ENCODE measurements around the gene SELENOW. TPM values are rescaled to one million over a fixed set of nuclear protein-coding genes. Genes with fewer than 3 reads are reported as not detected.
"Not testable (repeated sequence)": the region's sequence is repeated elsewhere in the genome, so short reads cannot be mapped to it uniquely, and the experiment has no call there.

Gene SELENOW
- polyA plus RNA-seq, 1 donor, result 834 TPM

DNA sequence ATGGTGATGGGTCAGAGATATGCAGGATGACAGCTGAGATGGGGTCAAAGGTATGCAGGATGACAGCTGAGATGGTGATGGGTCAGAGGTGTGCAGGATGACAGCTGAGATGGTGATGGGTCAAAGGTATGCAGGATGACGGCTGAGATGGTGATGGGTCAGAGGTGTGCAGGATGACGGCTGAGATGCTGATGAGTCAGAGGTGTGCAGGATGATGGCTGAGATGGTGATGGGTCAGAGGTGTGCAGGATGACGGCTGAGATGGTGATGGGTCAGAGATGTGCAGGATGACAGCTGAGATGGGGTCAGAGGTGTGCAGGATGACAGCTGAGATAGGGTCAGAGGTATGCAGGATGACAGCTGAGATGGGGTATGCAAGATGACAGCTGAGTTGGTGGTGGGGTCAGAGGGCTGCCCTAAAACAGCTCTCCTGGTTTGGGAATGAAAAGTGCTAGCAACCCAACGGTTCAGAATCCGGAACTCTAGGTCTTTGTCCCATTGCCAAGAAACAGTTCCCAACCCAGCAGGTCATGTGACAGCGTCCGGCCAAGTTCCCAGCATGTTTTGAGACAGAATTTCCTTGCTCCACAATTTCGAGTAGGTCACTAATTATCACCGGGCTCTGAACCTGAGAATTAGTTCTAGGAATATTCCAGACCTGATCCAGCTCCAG lies 3.2 kb downstream of the SELENOW start:
- no peak for DNase-seq (ENCODE audit: low read depth)

DNA sequence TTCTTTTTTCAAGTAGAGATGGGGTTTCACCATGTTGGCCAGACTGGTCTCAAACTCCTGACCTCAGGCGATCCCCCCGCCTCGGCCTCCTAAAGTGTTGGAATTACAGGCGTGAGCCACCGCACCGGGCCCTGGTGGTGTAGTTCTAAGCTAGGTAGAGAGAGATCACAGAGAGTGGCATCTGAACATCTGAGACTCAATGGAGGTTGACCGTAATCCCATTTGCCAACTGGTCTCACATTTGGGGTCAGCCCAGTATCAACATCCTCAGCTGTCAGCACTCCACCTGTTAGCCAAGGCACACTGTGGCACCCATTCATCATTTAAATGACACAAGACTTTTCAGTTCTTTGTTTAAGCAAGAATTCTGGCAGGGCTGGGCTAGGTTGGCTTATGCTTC lies 8.1 kb downstream of the SELENOW start:
- no peak for DNase-seq (ENCODE audit: low read depth)

DNA sequence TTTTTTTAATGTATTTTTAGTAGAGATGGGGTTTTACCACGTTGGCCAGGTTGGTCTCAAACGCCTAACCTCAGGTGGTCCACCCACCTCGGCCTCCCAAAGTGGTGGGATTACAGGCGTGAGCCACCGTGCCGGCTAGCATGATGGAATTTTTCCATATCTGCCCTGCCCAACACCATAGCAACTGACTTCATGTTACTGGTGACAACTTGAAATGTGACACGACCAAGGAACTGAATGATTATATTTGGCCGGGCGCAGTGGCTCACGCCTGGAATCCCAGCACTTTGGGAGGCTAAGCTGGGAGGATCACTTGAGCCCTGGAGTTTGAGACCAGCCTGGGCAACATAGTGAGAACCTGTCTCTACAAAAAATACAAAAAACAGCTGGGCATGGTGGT lies 8.8 kb downstream of the SELENOW start:
- DNase-seq (ENCODE audit: low read depth), result not testable (repeated sequence)

DNA sequence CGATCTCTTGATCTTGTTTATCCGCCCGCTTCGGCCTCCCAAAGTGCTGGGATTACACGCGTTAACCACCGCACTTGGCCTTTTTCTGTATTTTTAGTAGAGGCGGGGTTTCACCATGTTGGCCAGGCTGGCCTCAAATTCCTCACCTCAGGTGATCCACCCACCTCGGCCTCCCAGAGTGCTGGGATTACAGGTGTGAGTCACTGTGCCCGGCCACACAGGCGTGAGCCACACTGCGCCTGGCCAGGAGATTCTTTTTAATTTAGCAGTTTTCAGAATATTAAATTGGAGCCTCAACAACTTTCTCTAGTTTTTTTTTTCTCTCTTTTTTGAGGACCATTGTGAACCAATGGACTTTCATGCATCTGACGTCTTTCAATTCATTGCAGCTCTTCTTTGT lies 11.3 kb downstream of the SELENOW start:
- not testable (repeated sequence) for DNase-seq (ENCODE audit: low read depth)

DNA sequence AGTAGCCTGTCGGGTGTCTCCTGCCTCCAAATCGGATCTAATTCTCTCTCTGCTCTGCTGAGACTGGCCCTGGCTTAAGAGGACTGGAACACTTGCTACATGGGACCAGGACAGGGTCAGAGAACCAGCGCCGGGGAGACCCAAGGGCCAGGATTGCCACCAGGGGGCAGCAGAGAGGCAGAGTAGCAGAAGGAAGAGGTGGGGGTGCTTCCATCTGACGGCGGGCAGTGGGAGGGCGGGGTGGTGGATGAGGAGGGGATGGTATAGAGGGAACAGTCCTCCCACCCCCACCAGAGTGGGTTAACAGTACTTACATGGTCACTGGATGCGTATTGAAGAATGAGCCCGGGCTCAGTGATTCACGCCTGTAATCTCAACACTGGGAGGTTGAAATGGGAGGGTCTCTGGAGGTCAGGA lies 11.9 kb downstream of the SELENOW start:
- no peak for DNase-seq (ENCODE audit: low read depth)

DNA sequence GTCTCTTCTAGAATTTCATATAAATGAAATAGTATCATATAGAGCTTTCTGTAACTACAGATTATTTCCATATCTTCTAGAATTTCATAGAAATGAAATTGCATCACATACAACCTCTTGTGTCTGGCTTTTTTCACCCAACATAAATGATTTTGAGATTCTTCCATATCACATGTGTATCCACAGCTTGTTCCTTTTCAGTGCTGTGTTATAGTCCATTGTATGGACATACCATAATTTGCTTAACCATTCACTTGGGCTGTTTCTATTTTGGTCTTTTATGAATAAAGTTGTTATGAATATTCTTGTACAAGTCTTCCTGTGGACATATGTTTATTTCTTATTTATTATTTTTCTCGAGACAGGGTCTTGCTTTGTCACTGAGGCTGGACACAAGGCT lies 14.1 kb downstream of the SELENOW start:
- no peak for DNase-seq (ENCODE audit: low read depth)

DNA sequence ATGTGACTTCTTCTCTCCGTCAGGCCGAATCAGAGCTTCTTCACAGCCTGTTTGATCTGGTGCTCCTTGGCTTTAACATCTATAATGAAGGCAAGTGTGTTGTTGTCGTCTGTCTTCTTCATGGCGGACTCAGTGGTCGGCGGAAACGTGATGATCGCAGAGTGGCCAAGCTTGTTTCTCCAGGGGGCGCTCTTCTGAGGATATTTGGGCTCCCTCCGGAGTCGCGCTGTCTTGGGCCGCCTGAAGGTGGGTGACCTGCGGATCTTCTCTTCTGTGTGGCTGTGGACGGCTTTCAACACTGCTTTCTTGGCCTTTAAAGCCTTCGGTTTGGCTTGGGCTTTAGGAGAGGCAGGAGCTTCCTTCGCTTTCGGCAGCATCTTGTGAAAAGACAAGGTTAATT lies 16.0 kb downstream of the SELENOW start:
- DNase-seq (ENCODE audit: low read depth), result no peak

DNA sequence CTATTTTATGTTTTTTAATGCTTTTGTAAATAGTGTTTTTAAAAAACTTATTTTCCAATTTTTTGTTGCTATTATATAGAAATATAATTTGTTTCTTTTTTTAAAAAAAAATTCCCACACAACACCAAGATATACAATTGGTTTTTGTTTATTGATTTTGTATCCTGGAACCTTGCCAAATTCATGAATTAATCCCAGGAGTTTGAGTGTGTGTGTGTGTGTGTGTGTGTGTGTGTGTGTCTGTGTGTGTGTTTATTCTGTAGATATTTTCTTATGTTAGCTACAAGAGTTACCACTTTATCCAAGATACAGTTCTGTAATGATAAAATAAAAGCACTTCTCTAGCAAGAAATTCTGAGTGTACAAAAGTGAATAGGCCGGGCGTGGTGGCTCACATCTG lies 18.3 kb downstream of the SELENOW start:
- DNase-seq (ENCODE audit: low read depth), result no peak

DNA sequence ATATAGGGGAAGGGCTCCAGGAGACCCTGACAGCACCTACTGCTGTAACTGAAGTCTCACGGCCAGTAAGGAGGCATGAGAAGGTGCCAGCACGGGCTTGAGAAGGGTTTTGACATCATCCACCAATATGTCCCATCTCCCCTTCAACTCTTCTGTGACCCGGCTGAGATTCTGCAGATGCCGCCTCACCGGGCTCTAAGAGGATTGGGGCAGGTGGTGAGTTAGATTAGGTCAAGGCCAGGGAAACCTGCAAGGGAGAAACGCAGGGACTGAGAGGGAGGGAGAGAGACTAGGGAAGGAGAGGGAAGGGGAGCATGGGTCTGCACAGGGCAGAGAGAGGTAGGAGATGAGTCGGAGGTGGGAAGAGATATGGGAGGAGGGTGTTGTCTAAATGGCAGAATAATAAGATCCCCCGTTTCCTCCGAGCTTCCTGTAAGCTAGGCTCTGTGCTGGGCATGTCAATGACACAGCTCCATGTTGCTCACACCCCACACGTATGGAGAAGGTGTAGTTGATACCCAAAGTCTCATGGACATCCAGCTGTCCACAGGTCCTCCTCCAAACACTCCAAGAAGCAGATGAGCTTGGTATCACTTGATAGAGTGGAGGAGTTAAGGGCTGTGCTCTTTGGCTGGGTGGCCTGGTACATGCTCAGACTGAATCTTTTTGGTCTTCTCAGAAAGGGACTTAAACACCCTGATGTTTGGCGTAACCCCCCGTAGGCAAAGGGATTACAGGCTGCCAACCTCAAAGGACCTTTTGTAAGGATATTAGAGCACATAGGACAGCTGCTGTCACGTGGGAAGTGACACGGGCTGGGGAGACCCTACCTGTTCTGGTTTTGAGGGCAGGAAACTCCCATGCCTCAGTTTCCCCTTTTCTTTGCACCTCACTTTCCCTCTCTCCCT lies 19.7 kb downstream of the SELENOW start:
- DNase-seq (ENCODE audit: low read depth), result no peak

DNA sequence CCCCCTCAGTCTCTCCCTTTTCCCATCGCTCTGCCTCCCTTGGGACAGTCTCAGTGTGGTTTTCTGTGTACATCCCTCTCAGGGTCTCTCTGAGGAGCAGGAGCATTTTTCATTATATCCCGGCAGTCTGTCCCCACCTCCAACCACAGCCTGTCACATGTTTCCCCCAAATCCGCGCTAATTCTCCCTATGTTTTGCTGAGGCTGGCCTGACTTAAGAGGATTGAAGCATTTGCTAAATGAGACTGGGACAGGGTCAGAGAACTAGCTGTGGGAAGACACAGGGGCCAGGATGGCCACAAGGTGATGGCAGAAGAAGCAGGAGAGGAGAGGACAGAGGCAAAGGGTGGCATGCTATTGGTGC lies 20.4 kb downstream of the SELENOW start:
- DNase-seq (ENCODE audit: low read depth), result no peak

DNA sequence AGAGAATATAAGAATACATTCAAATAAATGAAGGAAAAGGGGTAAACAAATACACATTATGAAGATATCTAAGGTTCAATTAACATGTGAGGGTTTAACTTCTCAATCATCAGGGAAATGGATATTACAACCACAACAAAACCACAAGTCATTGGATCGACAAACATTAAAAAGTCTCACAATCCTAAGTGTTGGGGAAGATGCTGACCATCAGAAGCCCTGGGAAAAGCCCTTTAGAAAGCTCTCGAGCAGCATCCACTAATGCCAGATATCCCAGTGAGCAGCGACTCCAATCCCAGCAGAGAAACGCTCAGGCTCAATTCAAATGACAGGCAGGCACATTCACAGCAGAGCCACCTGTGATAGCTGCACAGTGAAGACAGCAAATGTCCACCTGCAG lies 22.8 kb downstream of the SELENOW start:
- DNase-seq (ENCODE audit: low read depth), result no peak

DNA sequence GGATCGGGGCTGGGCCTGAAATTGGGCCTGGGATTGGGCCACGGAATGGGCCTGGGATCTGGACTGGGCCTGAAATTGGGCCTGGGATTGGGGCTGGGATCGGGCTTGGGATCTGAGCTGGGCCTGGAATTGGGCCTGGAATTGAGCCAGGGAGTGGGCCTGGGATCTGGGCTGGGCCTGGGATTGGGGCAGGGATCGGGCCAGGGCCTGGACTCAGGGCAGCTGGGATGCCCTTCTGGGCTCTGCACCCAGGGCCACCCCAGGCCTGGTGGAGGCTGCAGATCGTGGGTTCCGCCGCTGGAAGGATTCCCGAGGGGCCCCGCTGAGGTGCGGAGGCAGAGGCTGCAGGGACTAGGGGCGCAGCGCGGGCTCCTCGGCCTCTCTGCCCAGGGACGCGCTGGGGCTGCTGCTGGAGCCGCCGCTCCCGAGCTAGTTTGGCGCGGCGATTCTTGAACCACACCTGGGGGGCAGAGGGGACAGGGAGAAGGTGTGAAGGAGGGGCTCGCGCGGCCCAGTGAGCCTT lies 24.1 kb downstream of the SELENOW start:
- no peak for DNase-seq (ENCODE audit: low read depth)

DNA sequence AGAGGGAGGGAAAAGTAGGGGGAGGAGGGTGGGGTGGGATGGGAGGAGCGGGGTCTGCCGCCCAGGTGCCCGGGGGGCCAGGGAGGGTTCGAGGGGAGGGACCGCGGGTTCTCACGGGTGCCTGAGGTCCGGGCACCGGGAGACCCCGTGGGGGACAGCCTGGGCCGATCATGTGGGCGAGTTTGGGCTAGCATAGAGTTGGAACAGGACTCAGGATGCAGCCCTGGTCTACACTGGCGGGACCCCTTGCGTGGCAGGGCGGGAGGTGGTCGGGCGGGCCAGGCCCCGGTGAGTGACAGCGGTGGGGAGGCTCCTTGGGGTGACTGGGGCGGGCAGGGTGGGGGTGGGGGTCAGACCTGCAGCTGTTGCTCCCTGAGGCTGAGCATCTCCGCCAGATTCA lies 24.6 kb downstream of the SELENOW start:
- DNase-seq (ENCODE audit: low read depth), result not testable (repeated sequence)

DNA sequence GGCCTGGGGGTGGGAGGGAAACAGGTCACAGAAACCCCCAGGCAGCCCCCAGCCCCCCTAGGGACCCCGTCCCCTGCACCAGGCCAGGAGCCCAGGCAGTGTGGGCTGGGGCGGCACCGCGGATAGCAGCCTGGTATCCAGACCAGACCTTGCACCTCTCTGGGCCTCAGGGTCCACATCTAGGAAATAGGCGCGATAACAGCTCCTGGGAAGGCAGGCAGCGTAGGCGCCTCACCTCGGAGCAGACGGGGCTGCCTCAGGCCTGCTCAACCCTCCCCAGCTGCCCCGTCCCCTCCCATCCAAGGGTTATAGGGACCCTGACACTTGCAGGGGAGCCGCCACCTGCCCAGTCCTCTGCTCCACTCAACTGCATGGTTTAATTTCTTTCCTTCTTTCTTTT lies 25.2 kb downstream of the SELENOW start:
- DNase-seq (ENCODE audit: low read depth), result not testable (repeated sequence)

DNA sequence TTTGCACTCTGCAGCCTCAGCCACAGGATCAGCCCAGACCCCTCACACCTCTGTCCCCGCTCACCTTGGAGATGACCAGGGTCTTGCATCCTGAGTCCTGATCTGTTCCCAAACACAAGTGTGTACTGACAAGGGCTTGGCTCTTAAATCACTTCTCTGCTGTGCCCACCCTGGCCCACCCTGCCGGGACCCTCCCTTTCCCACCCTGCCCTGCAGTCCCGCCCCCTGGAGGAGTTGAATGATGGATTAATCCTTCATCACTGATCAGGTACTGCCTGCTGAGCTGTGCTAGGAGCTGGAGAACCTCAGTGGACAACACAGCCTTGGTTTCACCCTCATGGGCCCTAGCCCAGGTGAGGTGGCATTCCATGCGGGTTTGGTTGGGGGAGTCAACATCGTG lies 25.9 kb downstream of the SELENOW start, which contains the start of gene TPRX1:
TSS of gene TPRX1 (minus strand) at position 101 of the 400 bp plus-strand sequence. CDS start at position 89, 12 bp downstream.
- DNase-seq (ENCODE audit: low read depth), result not testable (repeated sequence)

DNA sequence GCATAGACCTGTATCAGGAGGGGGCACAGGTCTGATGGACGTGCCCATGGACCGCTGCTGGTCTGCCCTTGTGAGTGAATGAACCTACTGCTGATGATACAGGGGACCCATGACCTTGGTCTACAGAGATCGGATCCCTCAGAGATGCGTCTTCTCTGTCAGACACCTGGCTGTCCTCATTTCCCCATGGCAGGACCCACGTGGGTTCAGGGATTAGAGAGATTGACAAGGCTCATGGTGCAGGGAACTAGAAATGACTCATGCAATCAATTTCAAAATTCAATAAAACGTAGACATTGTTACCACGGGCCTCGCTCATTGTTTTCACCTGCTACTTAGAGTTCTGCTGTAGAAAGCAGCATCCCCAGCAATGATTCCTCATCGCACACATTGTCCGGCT lies 26.8 kb downstream of the SELENOW start:
- no peak for DNase-seq (ENCODE audit: low read depth)

DNA sequence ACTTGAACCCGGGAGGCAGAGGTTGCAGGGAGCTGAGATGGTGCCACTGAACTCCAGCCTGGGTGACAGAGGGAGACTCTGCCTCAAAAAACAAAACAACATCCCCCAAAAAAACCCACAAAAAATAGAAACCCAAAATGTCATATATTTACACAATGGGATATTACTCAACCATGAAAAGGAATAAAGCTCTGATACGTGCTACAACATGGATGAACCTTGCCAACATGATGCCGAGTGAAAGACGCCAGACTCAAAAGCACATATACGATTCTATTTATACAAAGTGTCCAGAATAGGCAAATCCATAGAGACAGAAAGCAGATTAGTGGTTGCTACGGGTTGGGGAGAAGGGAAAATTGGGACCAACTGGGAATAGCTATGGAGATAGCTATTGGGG lies 27.9 kb downstream of the SELENOW start:
- DNase-seq (ENCODE audit: low read depth), result no peak

DNA sequence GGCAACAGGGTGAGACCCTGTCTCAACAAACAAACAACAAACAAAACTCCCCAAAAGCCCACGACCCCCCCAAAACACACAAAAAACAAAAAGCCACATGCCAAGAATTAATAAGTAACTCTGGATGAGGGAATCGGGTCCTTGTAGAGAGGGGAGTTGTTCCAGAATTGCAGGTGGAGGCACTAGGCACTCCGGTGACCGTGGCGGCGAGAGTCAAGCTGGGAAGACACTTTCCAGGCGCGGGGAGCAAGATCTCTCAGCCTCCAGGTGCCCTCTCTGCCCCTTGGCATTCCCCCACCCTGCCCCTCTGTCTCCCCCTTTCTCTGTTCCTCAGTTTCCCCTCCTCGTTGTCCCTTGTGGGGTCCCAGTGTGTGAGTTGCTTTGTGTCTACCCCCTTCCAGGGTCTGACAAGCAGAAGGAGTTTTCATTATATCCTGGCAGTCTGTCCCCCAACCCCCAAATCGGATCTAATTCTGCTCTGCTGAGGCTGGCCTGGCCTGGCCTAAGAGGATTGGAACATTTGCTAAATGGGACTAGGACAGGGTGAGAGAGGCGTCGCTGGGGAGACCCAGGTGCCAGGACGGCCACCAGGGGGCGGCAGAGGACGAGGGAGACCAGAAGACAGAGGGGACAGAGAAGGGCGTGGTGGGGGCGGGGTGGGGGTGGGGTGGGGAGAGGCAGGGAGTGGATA lies 34.9 kb downstream of the SELENOW start:
- no peak for DNase-seq (ENCODE audit: low read depth)

DNA sequence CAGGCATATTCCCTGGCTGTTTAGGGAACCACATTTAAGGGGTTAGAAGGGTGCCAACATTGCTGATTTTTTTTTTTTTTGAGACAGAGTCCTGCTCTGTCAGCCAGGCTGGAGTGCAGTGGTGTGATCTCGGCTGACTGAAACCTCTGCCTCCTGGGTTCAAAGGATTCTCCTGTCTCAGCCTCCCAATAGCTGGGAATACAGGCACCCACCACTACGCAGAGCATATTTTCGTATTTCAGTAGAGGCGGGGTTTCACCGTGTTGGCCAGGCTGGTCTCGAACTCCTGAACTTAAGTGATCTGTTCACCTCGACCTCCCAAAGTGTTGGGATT lies 35.5 kb downstream of the SELENOW start:
- DNase-seq (ENCODE audit: low read depth), result no peak

DNA sequence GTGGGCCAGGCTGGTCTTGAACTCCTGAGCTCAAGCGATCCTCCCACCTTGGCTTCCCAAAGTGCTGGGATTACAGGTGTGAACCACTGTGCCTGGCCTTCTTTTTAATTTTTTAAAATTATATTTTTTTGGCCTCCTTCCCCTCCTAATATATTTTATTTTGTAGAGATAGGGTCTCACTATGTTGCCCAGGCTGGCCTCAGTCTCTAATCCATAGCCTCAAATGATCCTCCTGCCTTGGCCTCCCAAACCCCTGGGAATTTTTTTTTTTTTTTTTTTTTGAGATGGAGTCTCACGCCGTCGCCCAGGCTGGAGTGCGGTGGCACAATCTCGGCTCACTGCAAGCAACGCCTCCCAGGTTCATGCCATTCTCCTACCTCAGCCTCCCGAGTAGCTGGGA lies 37.8 kb downstream of the SELENOW start:
- DNase-seq (ENCODE audit: low read depth), result not testable (repeated sequence)

DNA sequence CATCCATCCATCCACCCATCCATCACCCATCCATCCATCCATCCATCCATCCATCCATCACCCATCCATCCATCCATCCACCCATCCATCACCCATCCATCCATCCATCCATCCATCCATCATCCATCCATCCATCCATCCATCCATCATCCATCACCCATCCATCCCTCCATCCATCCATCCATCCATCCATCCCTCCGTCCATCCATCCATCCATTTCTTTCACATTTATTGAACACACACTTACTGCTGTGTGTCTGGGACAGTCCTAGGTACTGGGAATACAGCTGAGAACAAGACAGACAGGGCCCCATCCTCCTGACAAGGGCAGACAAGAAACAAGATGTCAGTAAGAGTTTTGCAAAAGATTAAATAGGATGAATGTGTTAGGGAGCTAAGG lies 39.7 kb downstream of the SELENOW start:
- not testable (repeated sequence) for DNase-seq (ENCODE audit: low read depth)

DNA sequence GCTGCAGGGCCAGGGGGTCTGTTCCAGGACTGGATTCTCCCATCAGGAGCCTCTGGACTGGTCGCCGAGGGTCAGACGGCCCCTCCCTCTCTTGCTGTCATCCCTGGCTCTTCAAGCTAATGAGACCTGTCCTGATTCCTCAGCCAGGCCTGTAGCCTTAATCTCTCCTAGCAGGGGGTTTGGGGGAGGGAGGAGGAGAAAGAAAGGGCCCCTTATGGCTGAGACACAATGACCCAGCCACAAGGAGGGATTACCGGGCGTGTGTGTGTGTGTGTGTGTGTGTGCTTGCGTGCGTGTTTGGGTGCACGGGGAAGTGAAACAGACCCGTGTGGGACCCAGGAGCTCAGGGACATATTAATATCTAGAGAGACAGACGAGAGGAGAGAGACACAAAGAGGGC lies 41.4 kb downstream of the SELENOW start:
- no peak for DNase-seq (ENCODE audit: low read depth)

Data from forelimb muscle (tissue), 1 donor.